Activated CD8-positive, alpha-beta T cell treated with anti-CD3 and anti-CD28 coated beads, Interleukin-2, amount 10 ng/mL, durations not matched to agents 7 days and 5 days (primary cell): ENCODE measurements around the gene GFOD2. TPM values are rescaled to one million over a fixed set of nuclear protein-coding genes. Genes with fewer than 3 reads are reported as not detected.
A peak's percentile ranks its signal among the peaks of the same experiment; 100 is the strongest.

Source experiments
- ATAC-seq: fragments of 150-1000 bp; cut with Tn5 transposase; one replicate; pipeline ENCODE4 v1.10.0; 2021; ENCODE audit warnings: moderate library complexity
- CTCF ChIA-PET: fragments of 350-600 bp; sonication (Branson Sonifier 250); formaldehyde crosslinking; loops from one replicate; lab custom pipeline; 2021; ENCODE audit warnings: antibody characterized with exemption; lab: Charles Lee
- POLR2A ChIA-PET: fragments of 350-600 bp; sonication (Branson Sonifier 250); formaldehyde crosslinking; loops from one replicate; lab custom pipeline; 2021; ENCODE audit warnings: antibody characterized with exemption; lab: Charles Lee
- DNase-seq: peaks from one replicate; pipeline ENCODE4 v3.0.0-alpha.2; 2020
- H3K27ac Mint-ChIP-seq: one replicate; pipeline ENCODE4 v1.8.0; 2021; ENCODE audit warnings: mild to moderate bottlenecking, mixed read lengths
- H3K27me3 Mint-ChIP-seq: one replicate; pipeline ENCODE4 v1.8.0; 2021; ENCODE audit warnings: low read depth, mixed read lengths
- H3K36me3 Mint-ChIP-seq: one replicate; pipeline ENCODE4 v1.8.0; 2021; ENCODE audit warnings: low read depth, mixed read lengths
- H3K4me1 Mint-ChIP-seq: one replicate; pipeline ENCODE4 v1.8.0; 2021; ENCODE audit warnings: low read depth, mixed read lengths
- H3K4me3 Mint-ChIP-seq: one replicate; pipeline ENCODE4 v1.8.0; 2021; ENCODE audit warnings: mild to moderate bottlenecking, mixed read lengths
- H3K9me3 Mint-ChIP-seq: one replicate; pipeline ENCODE4 v1.8.0; 2022; ENCODE audit warnings: mixed read lengths; ENCODE audit not compliant: insufficient read depth
- total RNA-seq, 2 experiments: library from RNA; stranded (reverse); gene quantifications; one replicate each; pipeline ENCODE4 v1.2.3, GENCODE V29; 2021

Gene GFOD2
- total RNA-seq, 2 experiments from 2014 or later: 12.5 to 14.0 TPM

DNA sequence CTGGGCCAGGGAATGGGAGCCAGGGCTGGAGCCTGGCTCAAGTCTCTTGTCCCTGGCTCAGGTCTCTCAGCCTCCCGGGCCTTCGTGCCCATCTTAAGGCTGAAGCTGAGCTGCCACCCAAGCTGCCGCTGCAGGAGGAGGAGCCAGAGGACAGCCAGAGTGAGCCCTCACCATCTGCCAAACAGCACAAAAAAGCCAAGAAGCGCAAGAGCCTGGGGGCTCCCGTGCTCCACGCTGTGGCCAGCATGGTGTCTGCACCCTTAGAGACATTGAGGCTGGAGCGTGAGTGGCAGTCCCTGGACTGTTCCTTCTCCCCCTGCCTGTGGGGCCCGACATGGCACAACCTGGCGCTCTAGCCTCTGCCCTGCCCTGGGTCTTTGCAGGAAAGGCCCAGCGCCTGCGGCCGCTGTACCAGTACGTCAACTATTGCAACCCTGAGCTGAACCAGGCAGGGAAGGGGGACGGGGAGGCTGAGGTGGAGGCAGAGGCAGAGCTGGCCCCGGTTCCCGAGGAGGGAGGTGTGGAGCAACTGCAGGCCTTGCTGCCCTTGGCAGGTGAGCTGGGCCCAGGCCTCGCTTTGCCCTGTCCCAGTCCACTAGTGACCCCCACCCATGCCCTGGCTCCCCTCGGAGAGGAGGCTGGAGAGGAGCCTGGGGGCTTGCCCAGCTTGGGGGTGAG, 51.2 kb downstream of the GFOD2 start:
- no peaks in the 10 kb centered on the region for H3K9me3 Mint-ChIP-seq
- ATAC-seq (peak; percentile 85), DNase-seq (peak; percentile 90)
- peaks cover 31% of the 10 kb centered on the region for H3K4me1 Mint-ChIP-seq
- no peaks in the 10 kb centered on the region for H3K36me3 Mint-ChIP-seq
- ChIA-PET CTCF (interaction anchor here (0.5 to 11.3 kb wide), 24 partner anchors 9 to 268 kb away, joined by 3 to 211 read pairs (median 6); partner anchors contain the start of genes ATP6V0D1, CARMIL2, CTCF and GFOD2), POLR2A (interaction anchor here (1.6 to 2.7 kb wide), 2 partner anchors 105 to 121 kb away, joined by 6 to 7 read pairs; partner anchors contain the start of gene CTCF)
- peak overlapping the region; percentile 55 for H3K27ac Mint-ChIP-seq
- no peaks in the 10 kb centered on the region for H3K27me3 Mint-ChIP-seq
- H3K4me3 Mint-ChIP-seq: peak overlapping the region; percentile 83

- POLR2A ChIA-PET: interaction anchor here (1.6 to 2.7 kb wide), 2 partner anchors 105 to 120 kb away, joined by 6 to 7 read pairs; partner anchors contain the start of gene CTCF
- no peaks in the 10 kb centered on the region for H3K9me3 Mint-ChIP-seq
- CTCF ChIA-PET: interaction anchor here (0.6 to 11.3 kb wide), 22 partner anchors 8 to 268 kb away, joined by 3 to 211 read pairs (median 6); partner anchors contain the start of genes ATP6V0D1, CARMIL2, CTCF and GFOD2
- peaks cover 31% of the 10 kb centered on the region for H3K4me1 Mint-ChIP-seq
- H3K27me3 Mint-ChIP-seq: no peaks in the 10 kb centered on the region
- DNase-seq (no peak), ATAC-seq (no peak)
- no peaks in the 10 kb centered on the region for H3K36me3 Mint-ChIP-seq
- peak overlapping the region; percentile 83 for H3K27ac Mint-ChIP-seq
- peak overlapping the region; percentile 83 for H3K4me3 Mint-ChIP-seq
These were observed 51.7 kb downstream of the GFOD2 start for GRCh38 chr16:67667453-67667816.

DNA sequence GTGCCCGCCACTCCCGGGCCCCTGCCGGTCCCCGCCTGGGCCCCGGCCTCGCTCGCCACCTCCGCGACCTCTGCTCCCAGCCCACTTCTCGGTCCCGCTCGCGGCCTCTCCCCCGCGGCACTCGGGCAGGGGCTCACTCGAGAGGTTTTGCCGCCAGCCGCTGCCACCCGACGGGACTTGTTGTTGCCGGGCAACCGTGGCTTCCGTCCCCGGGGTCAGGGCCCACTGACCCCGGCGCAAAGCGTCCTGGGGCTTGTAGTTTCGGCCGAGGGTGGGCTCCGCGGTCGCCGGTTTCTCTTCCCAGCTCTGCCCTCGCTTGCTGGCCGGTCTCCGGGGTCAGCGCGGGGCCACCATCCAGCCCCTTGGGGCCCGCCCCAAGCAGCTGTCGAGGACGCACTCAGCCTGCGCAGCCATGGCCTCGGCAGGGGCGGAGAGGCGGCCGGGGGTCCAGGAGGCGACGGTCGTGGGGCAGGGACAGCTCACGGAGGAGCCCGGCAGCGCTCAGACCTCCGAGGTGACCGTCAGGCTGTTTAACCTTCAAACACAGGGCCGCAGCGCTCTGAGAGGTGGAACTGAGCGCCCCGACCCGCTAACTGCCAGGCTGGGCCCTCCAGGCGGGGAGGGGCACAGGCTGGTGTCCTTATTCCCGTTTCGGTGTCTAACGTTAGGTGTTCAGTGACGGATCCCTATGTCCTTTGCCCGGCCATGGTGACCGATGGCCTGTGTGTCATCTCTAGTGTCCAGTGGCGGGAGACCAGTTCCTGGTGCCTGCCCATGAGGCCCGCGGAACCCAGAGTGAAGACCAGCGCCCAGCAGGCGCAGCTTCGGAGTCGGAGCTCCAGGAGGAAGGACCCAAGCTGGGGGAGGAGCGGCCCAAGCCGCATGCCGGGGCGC, 52.3 kb downstream of the GFOD2 start, which contains the start of the genes C16orf86 and ENKD1:
Gene C16orf86 (plus strand): TSS at position 256 of the 894 bp plus-strand sequence. CDS start 157 bp downstream, at position 413.
Gene ENKD1 (minus strand): TSS at position 192 of the 894 bp plus-strand sequence. CDS start 308 bp downstream, outside the sequence.
- CTCF ChIA-PET: interaction anchor here (0.6 to 11.3 kb wide), 22 partner anchors 8 to 269 kb away, joined by 3 to 211 read pairs (median 6); partner anchors contain the start of genes ATP6V0D1, CARMIL2, CTCF and GFOD2
- Mint-ChIP-seq H3K27ac (peak within 1 kb of the TSS; percentile 83), H3K36me3 (no peaks in the 10 kb centered on the region), H3K4me1 (peaks cover 32% of the 10 kb centered on the region), H3K9me3 (no peaks in the 10 kb centered on the region), H3K4me3 (peak within 1 kb of the TSS; percentile 83), H3K27me3 (no peaks in the 10 kb centered on the region)
- POLR2A ChIA-PET: interaction anchor here (1.6 to 2.7 kb wide), 2 partner anchors 104 to 119 kb away, joined by 6 to 7 read pairs; partner anchors contain the start of gene CTCF
- ATAC-seq: peak; percentile 70
- DNase-seq: peak; percentile 88

DNA sequence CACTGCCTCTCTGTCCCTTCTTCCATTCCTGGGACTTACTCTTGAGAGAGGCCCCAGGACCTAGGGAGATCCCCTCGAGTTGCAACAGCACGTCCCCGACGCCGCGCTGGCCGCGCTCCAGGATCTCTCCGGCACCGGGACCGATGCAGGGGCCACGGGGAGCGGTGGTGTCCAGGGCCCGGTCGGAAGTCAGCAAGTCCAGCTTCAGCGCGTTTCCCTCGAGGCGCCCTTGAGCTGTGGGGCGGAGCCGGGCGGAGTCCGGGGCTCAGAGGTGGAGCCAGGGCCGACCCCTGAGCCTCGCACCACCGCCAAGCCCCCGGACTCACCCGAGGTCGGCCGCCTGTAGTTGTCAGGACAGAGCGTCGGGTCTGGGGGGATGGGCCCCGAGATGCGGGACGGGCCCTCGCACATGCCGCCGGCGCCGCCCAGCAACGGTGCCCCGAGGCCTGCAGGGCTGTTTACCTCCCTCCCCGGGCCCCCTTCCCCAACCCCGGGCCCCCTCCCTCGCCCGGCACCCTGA, 53.0 kb downstream of the GFOD2 start:
- ATAC-seq: peak; percentile 17
- DNase-seq: no peak
- Mint-ChIP-seq H3K4me1 (peaks cover 39% of the 10 kb centered on the region), H3K36me3 (no peaks in the 10 kb centered on the region), H3K27me3 (no peaks in the 10 kb centered on the region), H3K4me3 (peak overlapping the region; percentile 72), H3K27ac (peak overlapping the region; percentile 46), H3K9me3 (no peaks in the 10 kb centered on the region)
- ChIA-PET CTCF (interaction anchor here (1.5 to 11.3 kb wide), 6 partner anchors 22 to 185 kb away, joined by 6 to 211 read pairs (median 16); partner anchors contain the start of genes ATP6V0D1 and CARMIL2), POLR2A (interaction anchor here (2.7 kb wide), 1 partner anchor 103 kb away, joined by 7 read pairs; the partner anchor contains the start of gene CTCF)

- no peak overlapping the region for H3K27ac Mint-ChIP-seq
- H3K27me3 Mint-ChIP-seq: no peaks in the 10 kb centered on the region
- H3K9me3 Mint-ChIP-seq: no peaks in the 10 kb centered on the region
- ChIA-PET CTCF (interaction anchor here (1.0 to 11.3 kb wide), 4 partner anchors 20 to 184 kb away, joined by 4 to 211 read pairs (median 44); partner anchors contain the start of genes ATP6V0D1 and CARMIL2), POLR2A (interaction anchor here (2.7 kb wide), 1 partner anchor 103 kb away, joined by 7 read pairs; the partner anchor contains the start of gene CTCF)
- H3K36me3 Mint-ChIP-seq: no peaks in the 10 kb centered on the region
- H3K4me3 Mint-ChIP-seq: peak overlapping the region; percentile 72
- ATAC-seq: no peak
- peaks cover 40% of the 10 kb centered on the region for H3K4me1 Mint-ChIP-seq
- no peak for DNase-seq
These were observed 53.5 kb downstream of the GFOD2 start for GRCh38 chr16:67665598-67665997.

DNA sequence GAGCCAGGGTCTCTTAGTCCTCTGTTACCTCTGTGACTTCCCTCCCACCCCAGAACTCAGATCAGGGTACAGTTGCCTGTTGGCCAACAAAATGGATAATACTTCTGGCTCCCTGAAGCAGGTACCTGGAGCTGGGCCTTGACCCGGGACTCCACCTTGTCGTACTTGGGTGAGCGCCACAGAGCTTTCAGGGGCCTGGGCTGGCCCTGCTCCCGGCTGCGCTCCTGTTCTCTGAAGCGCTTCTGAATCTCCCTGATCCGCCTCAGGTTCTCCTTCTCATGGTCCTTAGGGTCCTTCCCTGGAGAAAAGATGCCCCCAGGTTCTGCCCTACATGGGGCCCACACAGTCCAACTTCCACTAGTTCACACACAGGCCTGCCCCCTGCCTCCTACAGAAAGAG, 54.2 kb downstream of the GFOD2 start:
- peaks cover 40% of the 10 kb centered on the region for H3K4me1 Mint-ChIP-seq
- ChIA-PET POLR2A (interaction anchor here (1.3 to 2.0 kb wide), 3 partner anchors 102 to 144 kb away, joined by 3 to 5 read pairs (median 4); no protein-coding TSS in a partner anchor), CTCF (interaction anchor here (1.0 to 11.3 kb wide), 5 partner anchors 19 to 183 kb away, joined by 4 to 211 read pairs (median 8); partner anchors contain the start of genes ATP6V0D1, CARMIL2 and GFOD2)
- no peak overlapping the region for H3K4me3 Mint-ChIP-seq
- DNase-seq (no peak), ATAC-seq (no peak)
- H3K36me3 Mint-ChIP-seq: no peaks in the 10 kb centered on the region
- no peak overlapping the region for H3K27ac Mint-ChIP-seq
- H3K9me3 Mint-ChIP-seq: no peaks in the 10 kb centered on the region
- no peaks in the 10 kb centered on the region for H3K27me3 Mint-ChIP-seq

GRCh38 chr16:67664258-67664657, 54.9 kb downstream of the GFOD2 start:
- peaks cover 40% of the 10 kb centered on the region for H3K4me1 Mint-ChIP-seq
- ChIA-PET POLR2A (interaction anchor here (1.3 to 2.0 kb wide), 3 partner anchors 101 to 144 kb away, joined by 3 to 5 read pairs (median 4); no protein-coding TSS in a partner anchor), CTCF (interaction anchor here (0.7 to 11.3 kb wide), 9 partner anchors 8 to 265 kb away, joined by 3 to 211 read pairs (median 4); partner anchors contain the start of genes CARMIL2 and GFOD2)
- ATAC-seq: no peak
- H3K27me3 Mint-ChIP-seq: no peaks in the 10 kb centered on the region
- peaks cover 4% of the 10 kb centered on the region for H3K36me3 Mint-ChIP-seq
- H3K27ac Mint-ChIP-seq: peak overlapping the region; percentile 12
- no peak for DNase-seq
- no peak overlapping the region for H3K4me3 Mint-ChIP-seq
- no peaks in the 10 kb centered on the region for H3K9me3 Mint-ChIP-seq

GRCh38 chr16:67663877-67664222, 55.3 kb downstream of the GFOD2 start:
- Mint-ChIP-seq H3K27me3 (no peaks in the 10 kb centered on the region), H3K27ac (peak overlapping the region; percentile 12), H3K36me3 (peaks cover 8% of the 10 kb centered on the region), H3K4me1 (peaks cover 44% of the 10 kb centered on the region), H3K9me3 (no peaks in the 10 kb centered on the region), H3K4me3 (no peak overlapping the region)
- ATAC-seq (no peak), DNase-seq (no peak)
- ChIA-PET POLR2A (interaction anchor here (0.6 to 2.0 kb wide), 4 partner anchors 101 to 612 kb away, joined by 3 to 5 read pairs (median 4); no protein-coding TSS in a partner anchor), CTCF (interaction anchor here (0.7 to 11.3 kb wide), 11 partner anchors 9 to 265 kb away, joined by 3 to 211 read pairs (median 4); partner anchors contain the start of genes CARMIL2, CTCF and GFOD2)

DNA sequence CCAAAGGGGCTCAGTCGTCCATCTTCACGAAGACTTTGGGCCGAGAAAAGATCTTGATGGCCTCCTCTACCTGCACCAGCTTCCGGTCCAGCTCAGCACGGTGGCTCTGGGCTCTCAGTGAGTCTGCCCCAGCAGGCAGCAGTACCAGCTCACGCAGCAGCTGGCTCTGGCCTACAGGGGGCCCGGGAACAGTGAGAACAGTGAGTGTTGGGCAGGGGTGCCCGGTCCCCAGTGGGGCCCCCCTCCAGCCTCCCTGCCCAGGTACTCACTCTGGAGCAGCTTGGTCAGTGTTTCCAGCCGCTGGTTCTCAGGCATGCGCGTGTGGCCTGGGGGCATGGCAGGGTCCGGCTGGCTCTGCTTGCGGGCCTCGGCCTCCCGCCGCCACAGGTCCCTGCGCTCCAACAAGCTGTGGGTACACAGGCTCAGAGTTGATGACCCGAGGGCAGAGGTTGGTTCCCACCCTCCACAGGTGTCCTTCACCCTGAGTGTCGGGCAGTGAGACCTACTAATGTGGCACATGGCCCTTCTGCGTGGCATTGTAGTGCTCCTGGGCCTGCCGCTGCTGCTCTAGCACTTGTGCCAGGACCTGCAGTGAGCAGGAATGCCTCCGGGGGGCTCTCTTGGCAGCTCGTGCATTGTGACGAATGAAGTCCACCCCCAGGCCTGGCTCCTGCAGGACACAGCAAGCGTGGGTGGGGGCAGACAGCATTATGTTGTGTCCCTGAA, 55.8 kb downstream of the GFOD2 start:
- H3K9me3 Mint-ChIP-seq: no peaks in the 10 kb centered on the region
- no peak for ATAC-seq
- H3K27me3 Mint-ChIP-seq: no peaks in the 10 kb centered on the region
- H3K4me1 Mint-ChIP-seq: peaks cover 46% of the 10 kb centered on the region
- CTCF ChIA-PET: interaction anchor here (1.0 to 11.3 kb wide), 14 partner anchors 9 to 266 kb away, joined by 3 to 211 read pairs (median 4); partner anchors contain the start of genes ATP6V0D1, CARMIL2, CTCF and GFOD2
- no peak overlapping the region for H3K4me3 Mint-ChIP-seq
- POLR2A ChIA-PET: interaction anchor here (0.6 to 2.0 kb wide), 3 partner anchors 101 to 611 kb away, joined by 4 to 5 read pairs (median 5); partner anchors contain the start of gene CTCF
- no peak overlapping the region for H3K27ac Mint-ChIP-seq
- peak; percentile 51 for DNase-seq
- peaks cover 9% of the 10 kb centered on the region for H3K36me3 Mint-ChIP-seq

GRCh38 chr16:67662653-67663010, 56.5 kb downstream of the GFOD2 start:
- POLR2A ChIA-PET: interaction anchor here (1.0 to 2.0 kb wide), 2 partner anchors 100 to 142 kb away, joined by 5 read pairs; partner anchors contain the start of gene CTCF
- Mint-ChIP-seq H3K4me3 (no peak overlapping the region), H3K36me3 (peaks cover 12% of the 10 kb centered on the region), H3K27ac (no peak overlapping the region), H3K27me3 (no peaks in the 10 kb centered on the region), H3K9me3 (no peaks in the 10 kb centered on the region), H3K4me1 (peaks cover 44% of the 10 kb centered on the region)
- CTCF ChIA-PET: interaction anchor here (1.0 to 11.3 kb wide), 11 partner anchors 10 to 182 kb away, joined by 3 to 211 read pairs (median 8); partner anchors contain the start of genes ATP6V0D1, CARMIL2, CTCF and GFOD2
- DNase-seq: no peak
- no peak for ATAC-seq
